ENCODE measurements around the gene PTPN6. TPM values are rescaled to one million over a fixed set of nuclear protein-coding genes. Genes with fewer than 3 reads are reported as not detected.

Gene PTPN6
- total RNA-seq, 1 experiment from 2014 or later = 2.3 TPM

- intact Hi-C loops (cut with micrococcal nuclease; ENCODE audit: unreplicated experiment) = no loop called here
- CTCF ChIA-PET = interaction anchor here (0.7 kb wide), 1 partner anchor 11 kb away, joined by 4 read pairs; no protein-coding TSS in a partner anchor
- BruUV-seq (replicated peaks) = no TSS peak
- H3K27me3 ChIP-seq (replicated peaks; ENCODE audit: insufficient read depth, low read depth, low read length, poor library complexity) = no peaks in the 10 kb centered on the region
- peak overlapping the region; percentile 90 for H3K27ac ChIP-seq (ENCODE audit: low read depth, low read length, poor library complexity, severe bottlenecking)
- H3K4me1 ChIP-seq (ENCODE audit: insufficient read depth, low read length, poor library complexity, severe bottlenecking) = peaks cover 39% of the 10 kb centered on the region
- TF ChIP-seq EZH2 (IDR thresholded peaks at IDR 0.05; ENCODE audit: borderline replicate concordance, low read depth, low read length, poor library complexity, severe bottlenecking) (no peak), CTCF (conservative IDR thresholded peaks at IDR 0.05; ENCODE audit: low read depth, low read length) (no peak)
- no peaks in the 10 kb centered on the region for H3K9me3 ChIP-seq (ENCODE audit: low read depth, low read length, poor library complexity, severe bottlenecking)
- no peak for DNase-seq (ENCODE audit: low spot score)
- POLR2A ChIA-PET (ENCODE audit: low non-redundant PET) = no interaction called here
- peaks cover 15% of the 10 kb centered on the region for H3K36me3 ChIP-seq (ENCODE audit: insufficient read depth, low read length, poor library complexity, severe bottlenecking)
- peak overlapping the region; percentile 99 for H3K4me3 ChIP-seq (ENCODE audit: low read depth, low read length, poor library complexity, severe bottlenecking)
Measured at GRCh38 chr12:6928022-6928702, 23.0 kb upstream of the PTPN6 start.

- Histone ChIP-seq H3K4me3 (ENCODE audit: low read depth, low read length, poor library complexity, severe bottlenecking) (peak overlapping the region; percentile 99), H3K36me3 (ENCODE audit: insufficient read depth, low read length, poor library complexity, severe bottlenecking) (peaks cover 15% of the 10 kb centered on the region), H3K9me3 (ENCODE audit: low read depth, low read length, poor library complexity, severe bottlenecking) (no peaks in the 10 kb centered on the region), H3K4me1 (ENCODE audit: insufficient read depth, low read length, poor library complexity, severe bottlenecking) (peaks cover 39% of the 10 kb centered on the region), H3K27ac (ENCODE audit: low read depth, low read length, poor library complexity, severe bottlenecking) (peak overlapping the region; percentile 90), H3K27me3 (replicated peaks; ENCODE audit: insufficient read depth, low read depth, low read length, poor library complexity) (no peaks in the 10 kb centered on the region)
- intact Hi-C loops (cut with micrococcal nuclease; ENCODE audit: unreplicated experiment) = no loop called here
- CTCF ChIA-PET = no interaction called here
- DNase-seq (ENCODE audit: low spot score) = no peak
- no TSS peak for BruUV-seq (replicated peaks)
- POLR2A ChIA-PET (ENCODE audit: low non-redundant PET) = no interaction called here
- TF ChIP-seq CTCF (conservative IDR thresholded peaks at IDR 0.05; ENCODE audit: low read depth, low read length) = no peak
- no peak for TF ChIP-seq EZH2 (IDR thresholded peaks at IDR 0.05; ENCODE audit: borderline replicate concordance, low read depth, low read length, poor library complexity, severe bottlenecking)
Measured at GRCh38 chr12:6928703-6929407, 22.3 kb upstream of the PTPN6 start.

- Histone ChIP-seq H3K27me3 (replicated peaks; ENCODE audit: insufficient read depth, low read depth, low read length, poor library complexity) (no peaks in the 10 kb centered on the region), H3K4me1 (ENCODE audit: insufficient read depth, low read length, poor library complexity, severe bottlenecking) (peaks cover 33% of the 10 kb centered on the region), H3K27ac (ENCODE audit: low read depth, low read length, poor library complexity, severe bottlenecking) (peak overlapping the region; percentile 90), H3K36me3 (ENCODE audit: insufficient read depth, low read length, poor library complexity, severe bottlenecking) (peaks cover 23% of the 10 kb centered on the region), H3K9me3 (ENCODE audit: low read depth, low read length, poor library complexity, severe bottlenecking) (no peaks in the 10 kb centered on the region), H3K4me3 (ENCODE audit: low read depth, low read length, poor library complexity, severe bottlenecking) (peak overlapping the region; percentile 99)
- ChIA-PET POLR2A (ENCODE audit: low non-redundant PET) (interaction anchor here (0.6 kb wide), 1 partner anchor 48 kb away, joined by 3 read pairs; no protein-coding TSS in a partner anchor), CTCF (no interaction called here)
- intact Hi-C loops (cut with micrococcal nuclease; ENCODE audit: unreplicated experiment) = no loop called here
- DNase-seq (ENCODE audit: low spot score) = no peak
- TF ChIP-seq EZH2 (IDR thresholded peaks at IDR 0.05; ENCODE audit: borderline replicate concordance, low read depth, low read length, poor library complexity, severe bottlenecking) (no peak), CTCF (conservative IDR thresholded peaks at IDR 0.05; ENCODE audit: low read depth, low read length) (no peak)
- no TSS peak for BruUV-seq (replicated peaks)
Measured at GRCh38 chr12:6929466-6930452, 21.4 kb upstream of the PTPN6 start.

Data from A673 (cell line).